ENCODE results near the gene IHH.

DNA sequence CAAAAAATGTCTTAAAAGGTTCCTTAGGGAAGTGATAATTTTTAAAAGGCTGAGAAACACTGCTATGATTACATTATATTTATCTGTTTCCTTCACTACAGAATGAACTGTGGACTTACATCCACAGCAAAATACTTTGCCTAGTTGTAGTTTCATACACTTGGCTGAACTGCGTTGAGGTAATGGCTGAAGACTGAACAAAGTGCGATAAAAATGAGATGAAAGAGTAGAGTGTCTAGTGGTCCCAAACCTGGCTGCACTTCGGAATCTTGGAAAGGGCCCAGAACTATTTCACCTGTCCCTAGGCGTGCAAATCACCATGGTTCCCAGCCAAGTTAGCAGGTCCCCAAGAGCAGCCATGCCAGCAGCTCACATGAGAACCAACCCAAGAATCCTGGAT is 18.2 kb upstream of the IHH start:
- TF ChIP-seq, protein P1, sequence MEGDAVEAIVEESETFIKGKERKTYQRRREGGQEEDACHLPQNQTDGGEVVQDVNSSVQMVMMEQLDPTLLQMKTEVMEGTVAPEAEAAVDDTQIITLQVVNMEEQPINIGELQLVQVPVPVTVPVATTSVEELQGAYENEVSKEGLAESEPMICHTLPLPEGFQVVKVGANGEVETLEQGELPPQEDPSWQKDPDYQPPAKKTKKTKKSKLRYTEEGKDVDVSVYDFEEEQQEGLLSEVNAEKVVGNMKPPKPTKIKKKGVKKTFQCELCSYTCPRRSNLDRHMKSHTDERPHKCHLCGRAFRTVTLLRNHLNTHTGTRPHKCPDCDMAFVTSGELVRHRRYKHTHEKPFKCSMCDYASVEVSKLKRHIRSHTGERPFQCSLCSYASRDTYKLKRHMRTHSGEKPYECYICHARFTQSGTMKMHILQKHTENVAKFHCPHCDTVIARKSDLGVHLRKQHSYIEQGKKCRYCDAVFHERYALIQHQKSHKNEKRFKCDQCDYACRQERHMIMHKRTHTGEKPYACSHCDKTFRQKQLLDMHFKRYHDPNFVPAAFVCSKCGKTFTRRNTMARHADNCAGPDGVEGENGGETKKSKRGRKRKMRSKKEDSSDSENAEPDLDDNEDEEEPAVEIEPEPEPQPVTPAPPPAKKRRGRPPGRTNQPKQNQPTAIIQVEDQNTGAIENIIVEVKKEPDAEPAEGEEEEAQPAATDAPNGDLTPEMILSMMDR (IDR thresholded peaks at IDR 0.05), result no peak
- TF ChIP-seq EP300 (IDR thresholded peaks at IDR 0.05), result no peak
